Thyroid gland (tissue), 4 donors: ENCODE measurements around the gene LAMTOR3. TPM values are rescaled to one million over a fixed set of nuclear protein-coding genes. Genes with fewer than 3 reads are reported as not detected.

Experiments
- DNase-seq, 2 donors: peaks; one replicate each; pipeline ENCODE4 v3.0.0-alpha.2; 2019
- H3K27ac ChIP-seq, 3 donors: fragments of 200-600 bp; sonication (generic); 1 replicate in 2 of 3; 2 replicates in 1 of 3; pipeline ENCODE4 v1.5.1; 2016 to 2019; ENCODE audit warnings: mild to moderate bottlenecking in 1 of 3, moderate library complexity in 1 of 3
- H3K27me3 ChIP-seq: fragments of 200-600 bp; sonication (generic); one replicate; pipeline ENCODE4 v1.5.1; 2019
- H3K36me3 ChIP-seq, 2 donors: fragments of 200-600 bp; sonication (generic); one replicate each; pipeline ENCODE4 v1.5.1; 2016 to 2019
- H3K4me1 ChIP-seq, 2 donors: fragments of 200-600 bp; sonication (generic); one replicate each; pipeline ENCODE4 v1.5.1; 2017 to 2019
- H3K4me3 ChIP-seq, 3 donors: fragments of 200-600 bp; sonication (generic); replicated peaks in 1 of 3; 1 replicate in 2 of 3; 2 replicates in 1 of 3; pipeline ENCODE4 v1.5.1; 2016; ENCODE audit warnings: mild to moderate bottlenecking in 1 of 3
- H3K9me3 ChIP-seq: fragments of 200-600 bp; sonication (generic); one replicate; pipeline ENCODE4 v1.5.1; 2017
- CTCF ChIP-seq, 6 experiments: fragments of 200-600 bp in 3 of 6; fragments of 450-650 bp in 3 of 6; sonication (generic) in 3 of 6; IDR thresholded peaks; one replicate each; pipeline ENCODE4 v1.5.1; 2016 to 2019; ENCODE audit warnings: antibody characterized with exemption in 6 of 6, mild to moderate bottlenecking in 2 of 6, inconsistent platforms in 1 of 6, moderate library complexity in 1 of 6
- POLR2A ChIP-seq, 2 donors: fragments of 450-650 bp; IDR thresholded peaks; one replicate each; pipeline ENCODE4 v1.6.1; 2017; ENCODE audit warnings: antibody characterized with exemption in 2 of 2, mild to moderate bottlenecking in 2 of 2, moderate library complexity in 1 of 2
- WGBS, 2 donors: methylation state at CpG; one replicate each; pipeline ENCODE4 v1.1.5; 2017; 5-methylcytosine and 5-hydroxymethylcytosine counted together
- intact Hi-C: fragments of 100-400 bp; cut with DNase I; formaldehyde crosslinking; loops from one replicate; pipeline ENCODE4 v1.15.1; 2023
- total RNA-seq, 4 donors: library from RNA; depleted of rRNA; stranded (reverse); fragments of >200 nt; gene quantifications; one replicate each; pipeline ENCODE4 v1.2.3, GENCODE V29; 2016

Gene LAMTOR3
- total RNA-seq, 4 donors from 2014 or later, result 67.5 to 103 (median 86.1) TPM

- 88 to 95% methylated on average over 3 of the region's 3 CpGs for WGBS, 2 donors
- DNase-seq, result no peak
- no peak overlapping the region for H3K4me3 ChIP-seq
- no peaks in the 10 kb centered on the region for H3K27me3 ChIP-seq
- H3K4me1 ChIP-seq, result no peaks in the 10 kb centered on the region
- no peak overlapping the region for H3K27ac ChIP-seq
- no peaks in the 10 kb centered on the region for H3K36me3 ChIP-seq
- intact Hi-C loops, result no loop called here
- no peak for TF ChIP-seq CTCF (IDR thresholded peaks at IDR 0.05)
- no peak for TF ChIP-seq POLR2A (IDR thresholded peaks at IDR 0.05)
- no peaks in the 10 kb centered on the region for H3K9me3 ChIP-seq
These were observed 41.0 kb downstream of the LAMTOR3 start for GRCh38 chr4:99853190-99853589.

GRCh38 chr4:99852199-99852749, 42.0 kb downstream of the LAMTOR3 start:
- DNase-seq, result no peak
- no peak overlapping the region for H3K4me3 ChIP-seq
- TF ChIP-seq POLR2A (IDR thresholded peaks at IDR 0.05) (no peak), CTCF (IDR thresholded peaks at IDR 0.05) (no peak)
- intact Hi-C loops, result no loop called here
- H3K36me3 ChIP-seq, result no peaks in the 10 kb centered on the region
- 89 to 95% methylated on average over 3 of the region's 3 CpGs for WGBS, 2 donors
- no peaks in the 10 kb centered on the region for H3K4me1 ChIP-seq
- H3K27ac ChIP-seq, result no peak overlapping the region
- H3K9me3 ChIP-seq, result no peaks in the 10 kb centered on the region
- H3K27me3 ChIP-seq, result no peaks in the 10 kb centered on the region

- Histone ChIP-seq H3K27me3 (no peaks in the 10 kb centered on the region), H3K27ac (no peak overlapping the region), H3K9me3 (no peaks in the 10 kb centered on the region), H3K4me3 (no peak overlapping the region), H3K4me1 (no peaks in the 10 kb centered on the region), H3K36me3 (no peaks in the 10 kb centered on the region)
- intact Hi-C loops, result no loop called here
- TF ChIP-seq CTCF (IDR thresholded peaks at IDR 0.05) (no peak), POLR2A (IDR thresholded peaks at IDR 0.05) (no peak)
- WGBS, 2 donors, result 96 to 98% methylated on average over 4 of the region's 4 CpGs
- no peak for DNase-seq
These were observed 45.6 kb downstream of the LAMTOR3 start for GRCh38 chr4:99848591-99849001.

GRCh38 chr4:99847362-99847976, 46.8 kb downstream of the LAMTOR3 start:
- H3K27ac ChIP-seq, result no peak overlapping the region
- TF ChIP-seq POLR2A (IDR thresholded peaks at IDR 0.05) (no peak), CTCF (IDR thresholded peaks at IDR 0.05) (no peak)

GRCh38 chr4:99846891-99847290, 47.3 kb downstream of the LAMTOR3 start:
- intact Hi-C loops, result no loop called here
- Histone ChIP-seq H3K27ac (no peak overlapping the region), H3K36me3 (no peaks in the 10 kb centered on the region), H3K4me1 (no peaks in the 10 kb centered on the region), H3K9me3 (no peaks in the 10 kb centered on the region), H3K4me3 (no peak overlapping the region), H3K27me3 (no peaks in the 10 kb centered on the region)
- 71 to 81% methylated on average over 1 of the region's 1 CpG for WGBS, 2 donors
- DNase-seq, result no peak
- TF ChIP-seq CTCF (IDR thresholded peaks at IDR 0.05), result no peak
- no peak for TF ChIP-seq POLR2A (IDR thresholded peaks at IDR 0.05)

More at GRCh38 chr4:99847362-99847976, 46.8 kb downstream of the LAMTOR3 start:
- no peaks in the 10 kb centered on the region for H3K27me3 ChIP-seq
- H3K36me3 ChIP-seq, result no peaks in the 10 kb centered on the region
- no peaks in the 10 kb centered on the region for H3K9me3 ChIP-seq
- 78 to 86% methylated on average over 10 of the region's 10 CpGs for WGBS, 2 donors
- H3K4me1 ChIP-seq, result no peaks in the 10 kb centered on the region
- DNase-seq, result no peak
- H3K4me3 ChIP-seq, result no peak overlapping the region
- intact Hi-C loops, result no loop called here
